Activated T-cell treated with anti-CD3 and anti-CD28 coated beads, Interleukin-2, amount 50 U/mL, for 48 hours (primary cell): ENCODE measurements around the gene DBF4B.
A peak's percentile ranks its signal among the peaks of the same experiment; 100 is the strongest.

ENCODE experiments used
- DNase-seq, 2 experiments: peaks; one replicate each; pipeline ENCODE4 v3.0.0-alpha.2; 2020

DBF4B gene

GRCh38 chr17:44778656-44779210 is 70.3 kb downstream of the DBF4B start:
- DNase-seq: no peak

GRCh38 chr17:44779211-44780025 is 71.0 kb downstream of the DBF4B start:
- peak; percentile 88 to 91 for DNase-seq

GRCh38 chr17:44780161-44780560 is 71.7 kb downstream of the DBF4B start:
- no peak for DNase-seq

- DNase-seq: no peak
These were observed 72.5 kb downstream of the DBF4B start for GRCh38 chr17:44780845-44781480.

- no peak for DNase-seq
These were observed 73.3 kb downstream of the DBF4B start for GRCh38 chr17:44781551-44782325.

GRCh38 chr17:44782326-44782850 is 73.9 kb downstream of the DBF4B start:
- DNase-seq: no peak

- DNase-seq: no peak
These were observed 77.5 kb downstream of the DBF4B start for GRCh38 chr17:44785921-44786320.

GRCh38 chr17:44786551-44787081 is 78.2 kb downstream of the DBF4B start:
- DNase-seq: no peak

- DNase-seq: no peak
These were observed 78.9 kb downstream of the DBF4B start for GRCh38 chr17:44787271-44787940.

GRCh38 chr17:44788139-44788538 is 79.7 kb downstream of the DBF4B start:
- no peak for DNase-seq

- no peak for DNase-seq
These were observed 83.8 kb downstream of the DBF4B start for GRCh38 chr17:44792276-44792675.

GRCh38 chr17:44793885-44794842 is 85.7 kb downstream of the DBF4B start:
- no peak for DNase-seq

GRCh38 chr17:44794851-44795413 is 86.5 kb downstream of the DBF4B start:
- DNase-seq: no peak

- no peak for DNase-seq
These were observed 87.0 kb downstream of the DBF4B start for GRCh38 chr17:44795421-44795820.

GRCh38 chr17:44795928-44796327 is 87.5 kb downstream of the DBF4B start:
- no peak for DNase-seq

- no peak for DNase-seq
These were observed 88.3 kb downstream of the DBF4B start for GRCh38 chr17:44796731-44797130.

GRCh38 chr17:44797802-44798201 is 89.3 kb downstream of the DBF4B start:
- DNase-seq: no peak

GRCh38 chr17:44798356-44798755 is 89.9 kb downstream of the DBF4B start:
- no peak for DNase-seq
